SJSA1 (cell line): Measurements from ENCODE around the gene GNG3. TPM values are rescaled to one million over a fixed set of nuclear protein-coding genes. Genes with fewer than 3 reads are reported as not detected.
A peak's percentile ranks its signal among the peaks of the same experiment; 100 is the strongest.
"Not testable (repeated sequence)": the region's sequence is repeated elsewhere in the genome, so short reads cannot be mapped to it uniquely, and the experiment has no call there.

Experiments
- DNase-seq, 2 experiments: peaks; one replicate each; pipeline ENCODE4 v3.0.0-alpha.2; 2015 to 2020; ENCODE audit warnings: low spot score in 2 of 2, low read depth in 1 of 2
- H3K27ac ChIP-seq: fragments of 250-450 bp; sonication (Bioruptor Pico); 2 replicates; pipeline ENCODE4 v1.5.1; 2020; ENCODE audit warnings: mild to moderate bottlenecking, moderate library complexity
- H3K27me3 ChIP-seq: fragments of 250-450 bp; sonication (Bioruptor Pico); replicated peaks from 2 replicates; pipeline ENCODE4 v1.5.1; 2020; ENCODE audit warnings: mild to moderate bottlenecking, moderate library complexity
- H3K36me3 ChIP-seq: fragments of 250-450 bp; sonication (Bioruptor Pico); 2 replicates; pipeline ENCODE4 v1.5.1; 2020; ENCODE audit warnings: mild to moderate bottlenecking
- H3K4me1 ChIP-seq: fragments of 250-450 bp; sonication (Bioruptor Pico); replicated peaks from 2 replicates; pipeline ENCODE4 v1.6.1; 2021; ENCODE audit warnings: mild to moderate bottlenecking
- H3K4me3 ChIP-seq: fragments of 250-450 bp; sonication (Bioruptor Pico); 2 replicates; pipeline ENCODE4 v1.5.1; 2020; ENCODE audit warnings: mild to moderate bottlenecking
- H3K9me3 ChIP-seq: fragments of 250-450 bp; sonication (Bioruptor Pico); replicated peaks from 2 replicates; pipeline ENCODE4 v1.5.1; 2020; ENCODE audit warnings: mild to moderate bottlenecking
- total RNA-seq: library from RNA; depleted of rRNA; stranded (reverse); fragments of >200 nt; shearing (Covaris generic); gene quantifications from 2 replicates; pipeline ENCODE4 v1.2.3, GENCODE V29; 2014; rRNA removed

Gene GNG3
- not detected in 2 replicates for total RNA-seq

DNA sequence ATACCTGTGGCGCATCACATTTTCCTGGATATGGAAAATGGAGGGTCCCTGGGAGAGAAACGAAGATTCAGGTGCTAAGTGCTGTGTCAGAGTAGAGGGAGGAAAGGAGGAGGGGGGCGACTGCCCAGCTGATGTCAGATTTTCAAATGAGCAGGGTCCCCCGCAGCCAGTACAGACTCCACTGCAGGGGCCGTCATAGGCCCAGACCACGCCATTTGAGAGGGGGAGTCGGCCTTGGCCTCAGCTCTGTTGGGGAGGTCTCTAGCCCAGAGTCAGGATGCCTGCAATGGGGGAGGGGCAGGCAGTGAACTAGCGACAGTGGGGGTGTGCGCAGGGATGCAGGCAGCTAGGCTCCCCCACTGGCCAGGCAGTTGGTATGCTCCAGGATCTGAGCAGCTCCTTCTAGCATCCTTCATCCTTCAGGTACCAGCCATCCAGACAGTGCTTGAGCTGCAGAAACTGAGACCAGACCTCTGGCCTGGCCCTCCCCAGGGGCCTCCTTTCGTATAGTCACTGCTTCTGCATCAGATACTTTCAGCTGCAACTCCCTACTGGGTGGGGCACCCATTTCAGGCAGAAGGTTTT lies at the start of gene GNG3, which contains the start of gene BSCL2:
Gene GNG3 (plus strand): TSS at position 400 of the 585 bp plus-strand sequence. CDS start 620 bp downstream, outside the sequence.
Gene BSCL2 (minus strand): TSS at position 148 of the 585 bp plus-strand sequence. CDS start 229 bp downstream, outside the sequence.
- no peak for DNase-seq
- Histone ChIP-seq H3K27ac (no peak within 1 kb of the TSS), H3K9me3 (no peaks in the 10 kb centered on the region), H3K4me3 (peak within 1 kb of the TSS; percentile 56), H3K36me3 (peaks cover 81% of the 10 kb centered on the region), H3K4me1 (peaks cover 30% of the 10 kb centered on the region), H3K27me3 (no peaks in the 10 kb centered on the region)

DNA sequence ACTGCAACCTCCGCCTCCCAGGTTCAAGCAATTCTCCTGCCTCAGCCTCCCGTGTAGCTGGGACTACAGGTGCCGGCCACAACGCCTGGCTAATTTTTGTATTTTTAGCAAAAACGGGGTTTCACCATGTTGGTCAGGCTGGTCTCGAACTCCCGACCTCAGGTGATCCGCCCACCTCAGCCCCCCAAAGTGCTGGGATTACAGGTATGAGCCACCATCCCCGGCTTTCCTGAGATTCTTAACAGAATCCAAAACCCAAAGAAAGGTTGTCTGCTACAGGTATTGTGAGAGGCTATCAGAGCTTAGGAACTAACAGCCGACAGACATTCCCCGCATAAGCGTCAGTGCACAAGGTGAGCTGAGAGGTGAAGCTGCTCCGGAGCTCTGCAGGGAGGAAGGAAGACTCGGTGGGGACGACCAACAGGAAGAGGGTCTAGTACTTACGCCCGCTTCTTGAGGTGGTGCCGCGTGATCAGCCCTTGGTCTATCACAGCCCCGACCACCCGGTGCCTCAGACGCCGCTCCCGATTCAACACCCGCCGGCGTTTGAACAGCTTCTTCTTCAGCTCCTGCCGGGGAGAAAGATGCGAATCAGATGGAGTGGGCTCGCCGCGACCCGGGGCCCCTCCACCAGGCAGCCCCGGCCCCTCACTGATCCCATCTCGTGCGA lies 42.9 kb upstream of the GNG3 start:
- no peaks in the 10 kb centered on the region for H3K27me3 ChIP-seq
- peak overlapping the region; percentile 37 for H3K27ac ChIP-seq
- H3K4me1 ChIP-seq: peaks cover 14% of the 10 kb centered on the region
- H3K9me3 ChIP-seq: no peaks in the 10 kb centered on the region; the same call in 1 of the 2 replicates
- DNase-seq: peak in 1 of 2 experiments; percentile 69
- peak overlapping the region; percentile 61 for H3K4me3 ChIP-seq
- H3K36me3 ChIP-seq: peaks cover 56% of the 10 kb centered on the region

DNA sequence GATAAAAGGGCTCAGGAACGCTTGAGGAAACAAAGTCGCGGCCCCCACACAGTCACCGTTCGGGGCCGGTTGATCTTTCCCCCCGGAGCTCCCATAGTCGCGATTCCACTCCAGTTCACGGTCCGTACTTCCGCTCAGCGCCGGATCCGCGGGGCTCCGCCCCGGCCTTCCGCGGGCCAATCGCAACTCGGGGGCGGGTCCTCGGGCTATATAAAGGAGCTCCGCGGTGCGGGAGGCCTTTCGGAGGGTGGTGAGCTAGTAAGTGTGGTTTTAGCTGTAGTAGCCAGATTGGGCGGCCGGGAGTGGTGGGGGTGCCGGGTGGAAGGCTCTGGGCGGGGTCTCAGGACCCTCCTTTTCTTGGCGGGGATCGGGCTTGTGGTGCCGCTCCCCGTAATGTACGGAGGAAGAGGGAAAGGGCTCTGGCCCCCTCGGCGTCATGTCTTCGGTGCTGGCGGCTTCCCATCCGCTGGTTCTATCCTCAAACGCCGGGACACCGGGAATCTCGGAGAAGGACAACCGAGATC lies 42.3 kb upstream of the GNG3 start, which contains the start of the genes C11orf98 and CSKMT:
Gene C11orf98 (minus strand): TSS at position 136 of the 524 bp plus-strand sequence. CDS start 41 bp downstream, at position 95.
Gene CSKMT (plus strand): TSS at position 238 of the 524 bp plus-strand sequence. CDS start 568 bp downstream, outside the sequence.
- Histone ChIP-seq H3K27me3 (no peaks in the 10 kb centered on the region), H3K9me3 (no peaks in the 10 kb centered on the region; the same call in 1 of the 2 replicates), H3K4me3 (peak within 1 kb of the TSS; percentile 61), H3K4me1 (peaks cover 14% of the 10 kb centered on the region), H3K27ac (peak within 1 kb of the TSS; percentile 37), H3K36me3 (peaks cover 60% of the 10 kb centered on the region)
- DNase-seq: peak; percentile 98 to 99

DNA sequence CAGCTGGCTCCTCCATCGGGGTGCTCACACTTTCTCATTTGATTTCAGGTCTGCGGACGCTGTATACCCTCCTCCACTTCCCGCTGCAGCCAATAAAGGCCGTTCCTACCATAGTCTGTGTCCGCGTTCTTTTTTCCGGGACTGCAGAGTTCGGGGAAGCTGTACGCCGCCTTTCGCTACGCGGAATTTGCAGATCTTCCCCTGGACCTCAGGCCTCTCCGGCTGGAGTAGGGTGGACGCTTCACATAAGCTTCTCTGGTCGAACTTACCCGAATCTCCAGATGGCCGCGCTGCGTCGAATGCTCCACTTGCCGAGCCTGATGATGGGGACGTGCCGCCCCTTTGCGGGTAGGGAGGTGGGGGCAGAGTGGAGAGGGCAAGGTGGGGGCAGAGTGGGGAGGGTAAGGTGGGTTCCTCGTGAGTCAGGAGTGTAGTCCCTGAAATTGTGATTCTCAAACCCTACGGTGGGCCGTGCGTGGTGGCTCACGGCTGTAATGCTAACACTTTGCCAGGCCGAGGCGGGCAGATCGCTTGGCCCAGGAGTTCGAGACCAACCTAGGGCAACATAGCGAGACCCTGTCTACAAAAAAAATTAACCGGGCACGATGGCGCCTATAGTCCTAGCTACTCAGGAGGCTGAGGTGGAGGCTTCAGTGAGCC lies 41.7 kb upstream of the GNG3 start:
- H3K27ac ChIP-seq: peak overlapping the region; percentile 37
- H3K4me1 ChIP-seq: peaks cover 18% of the 10 kb centered on the region
- no peaks in the 10 kb centered on the region for H3K27me3 ChIP-seq
- H3K9me3 ChIP-seq: no peaks in the 10 kb centered on the region; the same call in 1 of the 2 replicates
- peak overlapping the region; percentile 61 for H3K4me3 ChIP-seq
- DNase-seq: peak in 1 of 2 experiments; percentile 70
- peaks cover 60% of the 10 kb centered on the region for H3K36me3 ChIP-seq

DNA sequence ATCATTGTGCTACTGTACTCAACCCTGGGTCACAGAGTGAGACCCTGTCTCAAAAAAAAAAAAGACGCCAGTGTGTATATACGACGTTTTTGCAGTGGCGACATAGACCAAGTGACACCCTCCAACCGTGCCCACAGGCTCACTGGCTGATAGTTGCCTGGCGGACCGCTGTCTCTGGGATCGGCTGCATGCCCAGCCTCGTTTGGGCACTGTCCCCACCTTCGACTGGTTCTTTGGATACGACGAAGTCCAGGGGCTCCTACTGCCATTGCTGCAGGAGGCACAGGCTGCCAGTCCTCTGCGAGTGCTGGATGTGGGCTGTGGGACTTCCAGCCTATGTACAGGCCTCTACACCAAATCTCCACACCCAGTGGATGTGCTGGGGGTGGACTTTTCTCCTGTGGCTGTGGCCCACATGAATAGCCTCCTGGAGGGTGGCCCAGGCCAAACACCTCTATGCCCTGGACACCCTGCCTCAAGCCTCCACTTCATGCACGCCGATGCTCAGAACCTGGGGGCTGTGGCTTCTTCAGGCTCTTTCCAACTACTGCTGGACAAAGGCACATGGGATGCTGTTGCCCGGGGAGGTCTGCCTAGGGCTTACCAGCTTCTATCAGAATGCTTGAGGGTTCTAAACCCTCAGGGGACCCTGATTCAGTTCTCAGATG lies 41.1 kb upstream of the GNG3 start:
- Histone ChIP-seq H3K36me3 (peaks cover 54% of the 10 kb centered on the region), H3K27me3 (no peaks in the 10 kb centered on the region)
- DNase-seq: no peak

DNA sequence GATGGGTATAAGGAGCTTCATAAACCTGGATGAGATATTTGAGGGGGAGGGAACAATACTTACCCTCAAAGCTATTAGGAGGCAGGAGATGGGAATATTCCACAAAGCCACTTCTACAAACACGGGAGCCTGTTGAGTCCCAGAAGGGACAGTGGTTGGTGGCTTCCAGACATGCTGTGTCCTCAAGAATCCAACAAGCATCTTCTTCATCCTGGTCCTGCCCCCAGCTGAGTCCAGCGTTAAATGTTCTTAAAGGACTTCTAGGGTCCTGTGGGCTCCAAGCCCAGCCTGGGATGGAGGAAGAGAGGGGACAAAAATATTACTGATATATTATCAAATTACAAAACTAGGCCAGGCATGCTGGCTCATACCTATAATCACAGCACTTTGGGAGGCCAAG lies 40.0 kb upstream of the GNG3 start:
- Histone ChIP-seq H3K9me3 (no peaks in the 10 kb centered on the region; the same call in 1 of the 2 replicates), H3K36me3 (peaks cover 53% of the 10 kb centered on the region), H3K27ac (no peak overlapping the region), H3K27me3 (no peaks in the 10 kb centered on the region), H3K4me3 (no peak overlapping the region), H3K4me1 (peaks cover 24% of the 10 kb centered on the region)
- no peak for DNase-seq

More for the DNA sequence above, 41.1 kb upstream of the GNG3 start:
- Histone ChIP-seq H3K27ac (0 out of 2 replicates have a peak overlapping the region, but pooled peaks have one; percentile 37), H3K4me1 (peaks cover 23% of the 10 kb centered on the region), H3K4me3 (peak overlapping the region; percentile 61), H3K9me3 (no peaks in the 10 kb centered on the region; the same call in 1 of the 2 replicates)

DNA sequence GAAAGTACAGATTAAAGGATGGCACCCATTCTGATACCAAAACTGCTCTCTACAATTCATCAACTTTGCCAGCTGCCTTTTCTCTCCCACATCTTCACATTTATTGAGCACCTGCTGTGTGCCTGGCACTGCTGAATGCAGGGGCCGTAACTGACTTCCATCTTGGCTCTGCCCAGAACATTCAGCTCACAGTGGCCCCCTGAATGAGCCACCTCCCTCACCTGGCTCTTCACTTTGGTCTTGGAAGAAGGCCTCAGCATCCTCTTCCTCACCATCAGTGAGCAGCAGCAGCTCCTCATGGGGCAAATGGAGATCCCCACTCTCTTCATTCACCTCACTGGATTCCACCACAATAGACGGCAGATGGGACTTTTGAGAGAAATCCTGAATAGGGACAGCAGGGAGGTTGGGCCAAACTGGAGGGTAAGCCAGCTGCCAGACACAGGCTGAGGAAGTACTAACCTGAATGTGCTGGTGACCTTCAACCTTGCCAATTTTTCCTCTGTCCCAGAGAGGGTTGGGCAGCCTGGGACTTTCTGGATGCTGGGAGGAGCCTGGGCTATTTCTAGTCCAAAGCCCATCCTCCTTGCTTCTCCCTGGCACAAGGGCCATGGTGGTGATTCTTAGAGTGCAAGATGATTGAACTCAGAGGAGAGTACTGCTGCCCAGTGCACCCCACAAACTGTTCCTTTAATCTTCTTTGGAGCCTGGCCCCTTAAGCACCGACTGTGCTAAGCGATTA lies 37.9 kb upstream of the GNG3 start:
- H3K4me3 ChIP-seq: no peak overlapping the region
- H3K9me3 ChIP-seq: no peaks in the 10 kb centered on the region; the same call in 1 of the 2 replicates
- no peak overlapping the region for H3K27ac ChIP-seq
- no peaks in the 10 kb centered on the region for H3K27me3 ChIP-seq
- H3K4me1 ChIP-seq: peaks cover 30% of the 10 kb centered on the region
- peaks cover 65% of the 10 kb centered on the region for H3K36me3 ChIP-seq
- no peak for DNase-seq

DNA sequence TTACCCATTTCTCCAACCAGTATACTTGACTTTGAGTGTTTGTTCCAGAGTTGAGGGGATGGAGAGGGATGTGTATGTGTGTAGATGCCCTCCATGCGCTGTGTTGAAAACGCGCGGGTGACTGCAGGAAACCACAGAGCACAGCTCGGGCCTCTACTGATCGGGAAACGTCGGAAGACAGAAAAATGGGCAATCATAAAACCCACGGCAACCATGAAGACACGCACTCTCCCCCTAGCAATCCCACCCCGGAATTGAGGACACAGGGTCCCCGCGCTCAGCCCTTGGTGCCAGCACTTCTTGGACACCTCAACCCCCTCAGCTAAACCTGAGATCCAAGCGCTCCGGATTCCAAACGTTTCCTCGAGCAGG lies 36.3 kb upstream of the GNG3 start:
- Histone ChIP-seq H3K27me3 (no peaks in the 10 kb centered on the region), H3K4me3 (peak overlapping the region; percentile 59), H3K9me3 (no peaks in the 10 kb centered on the region), H3K36me3 (peaks cover 67% of the 10 kb centered on the region), H3K27ac (peak overlapping the region; percentile 52), H3K4me1 (peaks cover 26% of the 10 kb centered on the region)
- no peak for DNase-seq

DNA sequence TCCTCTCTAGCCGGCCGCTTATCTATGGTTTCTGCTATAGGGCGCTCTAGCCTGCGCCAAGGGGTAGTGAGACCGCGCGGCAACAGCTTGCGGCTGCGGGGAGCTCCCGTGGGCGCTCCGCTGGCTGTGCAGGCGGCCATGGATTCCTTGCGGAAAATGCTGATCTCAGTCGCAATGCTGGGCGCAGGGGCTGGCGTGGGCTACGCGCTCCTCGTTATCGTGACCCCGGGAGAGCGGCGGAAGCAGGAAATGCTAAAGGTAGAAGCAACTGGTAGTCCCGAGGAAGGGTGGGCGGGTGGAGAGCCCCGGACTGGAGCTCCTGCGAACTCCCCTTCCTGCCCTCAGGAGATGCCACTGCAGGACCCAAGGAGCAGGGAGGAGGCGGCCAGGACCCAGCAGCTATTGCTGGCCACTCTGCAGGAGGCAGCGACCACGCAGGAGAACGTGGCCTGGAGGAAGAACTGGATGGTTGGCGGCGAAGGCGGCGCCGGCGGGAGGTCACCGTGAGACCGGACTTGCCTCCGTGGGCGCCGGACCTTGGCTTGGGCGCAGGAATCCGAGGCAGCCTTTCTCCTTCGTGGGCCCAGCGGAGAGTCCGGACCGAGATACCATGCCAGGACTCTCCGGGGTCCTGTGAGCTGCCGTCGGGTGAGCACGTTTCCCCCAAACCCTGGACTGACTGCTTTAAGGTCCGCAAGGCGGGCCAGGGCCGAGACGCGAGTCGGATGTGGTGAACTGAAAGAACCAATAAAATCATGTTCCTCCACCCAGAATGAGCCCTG lies 35.7 kb upstream of the GNG3 start, which contains the start of the genes LBHD1 and UQCC3:
Gene LBHD1 (minus strand): TSS at position 660 of the 782 bp plus-strand sequence. CDS start 2,236 bp downstream, outside the sequence.
Gene UQCC3 (plus strand): TSS at position 66 of the 782 bp plus-strand sequence. CDS start 73 bp downstream, at position 139.
- Histone ChIP-seq H3K36me3 (peaks cover 67% of the 10 kb centered on the region), H3K9me3 (no peaks in the 10 kb centered on the region), H3K27me3 (no peaks in the 10 kb centered on the region), H3K4me3 (peak within 1 kb of the TSS; percentile 59), H3K27ac (peak within 1 kb of the TSS; percentile 52), H3K4me1 (peaks cover 20% of the 10 kb centered on the region)
- DNase-seq: peak; percentile 90 to 95

DNA sequence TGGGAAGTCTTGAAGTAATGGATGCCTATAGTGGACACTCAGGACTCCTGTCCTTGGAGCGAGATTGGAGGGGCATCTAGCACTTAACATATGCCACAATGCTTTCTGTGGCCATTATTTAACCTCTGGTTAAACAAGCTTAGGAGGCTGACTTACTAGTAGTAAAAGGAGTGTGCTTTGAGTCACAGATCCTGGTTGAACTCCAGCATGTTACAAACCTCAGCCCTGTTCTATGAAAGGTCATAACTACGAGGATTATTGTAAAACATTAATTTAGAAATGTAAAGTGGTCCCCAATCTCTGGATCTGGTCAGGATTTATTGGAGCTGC lies 34.3 kb upstream of the GNG3 start:
- Histone ChIP-seq H3K36me3 (peaks cover 67% of the 10 kb centered on the region), H3K9me3 (no peaks in the 10 kb centered on the region), H3K27ac (no peak overlapping the region), H3K4me1 (peaks cover 21% of the 10 kb centered on the region), H3K4me3 (no peak overlapping the region), H3K27me3 (no peaks in the 10 kb centered on the region)
- DNase-seq: no peak

DNA sequence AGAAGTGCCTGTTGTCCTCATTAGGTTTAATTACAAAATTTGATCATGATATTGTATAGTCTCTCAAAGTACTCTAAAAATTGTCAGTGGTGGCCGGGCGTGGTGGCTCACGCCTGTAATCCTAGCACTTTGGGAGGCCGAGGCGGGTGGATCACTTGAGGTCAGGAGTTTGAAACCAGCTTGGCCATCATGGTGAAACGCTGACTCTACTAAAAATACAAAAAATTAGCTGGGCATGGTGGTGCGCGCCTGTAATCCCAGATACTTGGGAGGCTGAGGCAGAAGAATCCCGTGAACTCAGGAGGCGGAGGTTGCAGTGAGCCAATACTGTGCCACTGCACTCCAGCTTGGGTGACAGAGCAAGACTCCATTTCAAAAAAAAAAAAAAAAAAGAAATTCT lies 32.1 kb upstream of the GNG3 start:
- not testable (repeated sequence) for H3K9me3 ChIP-seq, H3K4me3 ChIP-seq, DNase-seq, H3K27ac ChIP-seq, H3K27me3 ChIP-seq
- peaks cover 28% of the 10 kb centered on the region for H3K4me1 ChIP-seq
- peaks cover 64% of the 10 kb centered on the region for H3K36me3 ChIP-seq

DNA sequence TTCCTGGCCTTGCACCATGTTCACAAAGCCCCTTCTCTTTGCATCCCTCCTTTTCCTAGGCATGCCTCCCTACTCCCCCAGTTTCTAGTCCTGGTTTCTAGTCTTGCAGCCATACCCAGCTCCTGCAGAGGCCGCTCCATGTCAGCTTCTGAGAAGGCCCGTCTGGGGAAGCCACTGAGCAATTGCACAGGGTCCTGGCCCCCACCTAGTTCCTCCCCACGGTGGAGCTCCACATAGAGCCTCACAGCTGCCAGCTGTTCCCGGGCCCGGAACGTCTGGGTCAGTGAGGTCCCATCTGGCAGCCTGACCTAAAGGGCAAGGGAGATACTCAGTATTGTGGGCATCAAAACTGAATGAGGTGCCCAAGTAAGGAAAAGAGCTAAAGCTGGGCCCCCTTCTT lies 30.8 kb upstream of the GNG3 start:
- Histone ChIP-seq H3K4me3 (no peak overlapping the region), H3K27ac (no peak overlapping the region), H3K4me1 (peaks cover 27% of the 10 kb centered on the region), H3K27me3 (no peaks in the 10 kb centered on the region), H3K9me3 (no peaks in the 10 kb centered on the region), H3K36me3 (peaks cover 62% of the 10 kb centered on the region)
- DNase-seq: no peak
